Large intestine (tissue), 3 donors: ENCODE data around the gene MTA3. TPM values are rescaled to one million over a fixed set of nuclear protein-coding genes. Genes with fewer than 3 reads are reported as not detected.
A peak's percentile ranks its signal among the peaks of the same experiment; 100 is the strongest.

Experiments used
- DNase-seq, 2 donors: peaks; one replicate each; pipeline versions ENCODE4 v3.0.0 to v3.0.0-alpha.2; 2013
- H3K27ac ChIP-seq: one replicate; pipeline ENCODE4 v1.5.1; 2013; ENCODE audit warnings: low read length
- H3K27me3 ChIP-seq: 2 replicates; pipeline ENCODE4 v1.6.1; 2013; ENCODE audit warnings: low read length; ENCODE audit not compliant: control insufficient read depth, insufficient read depth
- H3K36me3 ChIP-seq: 2 replicates; pipeline ENCODE4 v1.6.1; 2013; ENCODE audit warnings: low read length; ENCODE audit not compliant: control insufficient read depth, insufficient read depth
- H3K4me1 ChIP-seq: one replicate; pipeline ENCODE4 v1.6.1; 2013; ENCODE audit warnings: low read length; ENCODE audit not compliant: control insufficient read depth, insufficient read depth
- H3K4me3 ChIP-seq: one replicate; pipeline ENCODE4 v1.5.1; 2013; ENCODE audit warnings: low read length
- H3K9me3 ChIP-seq: one replicate; pipeline ENCODE4 v1.6.1; 2013; ENCODE audit warnings: mild to moderate bottlenecking, low read depth, low read length, moderate library complexity; ENCODE audit not compliant: control insufficient read depth
- WGBS: methylation state at CpG from one replicate; pipeline ENCODE4 v1.1.5; 2013; ENCODE audit warnings: low lambda C conversion rate; ENCODE audit not compliant: insufficient coverage; 5-methylcytosine and 5-hydroxymethylcytosine counted together
- polyA plus RNA-seq: library from polyadenylated mRNA; unstranded; fragments of 120-200 nt; gene quantifications from one replicate; pipeline ENCODE4 v1.2.1, GENCODE V29; 2013

Gene MTA3
- polyA plus RNA-seq, 1 donor = 34.0 TPM

GRCh38 chr2:42653039-42653438, 84.6 kb downstream of the MTA3 start:
- no peaks in the 10 kb centered on the region for H3K4me1 ChIP-seq
- H3K4me3 ChIP-seq = no peak overlapping the region
- 87% methylated on average over 3 of the region's 5 CpGs for WGBS
- H3K27me3 ChIP-seq = no peaks in the 10 kb centered on the region
- H3K36me3 ChIP-seq = peaks cover 10% of the 10 kb centered on the region
- DNase-seq = no peak
- no peaks in the 10 kb centered on the region for H3K9me3 ChIP-seq
- no peak overlapping the region for H3K27ac ChIP-seq

GRCh38 chr2:42653908-42654445, 85.5 kb downstream of the MTA3 start:
- H3K4me1 ChIP-seq = no peaks in the 10 kb centered on the region
- no peaks in the 10 kb centered on the region for H3K9me3 ChIP-seq
- no CpG with 5 or more reads among the region's 2 CpGs for WGBS
- no peaks in the 10 kb centered on the region for H3K27me3 ChIP-seq
- peaks cover 9% of the 10 kb centered on the region for H3K36me3 ChIP-seq
- no peak overlapping the region for H3K27ac ChIP-seq
- no peak for DNase-seq
- no peak overlapping the region for H3K4me3 ChIP-seq

- H3K27me3 ChIP-seq = no peaks in the 10 kb centered on the region
- no peak overlapping the region for H3K4me3 ChIP-seq
- 62% methylated on average over 3 of the region's 8 CpGs for WGBS
- H3K4me1 ChIP-seq = no peaks in the 10 kb centered on the region
- DNase-seq = no peak
- no peak overlapping the region for H3K27ac ChIP-seq
- H3K36me3 ChIP-seq = peaks cover 18% of the 10 kb centered on the region
- no peaks in the 10 kb centered on the region for H3K9me3 ChIP-seq
Measured at GRCh38 chr2:42658306-42658705, 89.9 kb downstream of the MTA3 start.

- Histone ChIP-seq H3K27me3 (no peaks in the 10 kb centered on the region), H3K27ac (no peak overlapping the region), H3K4me3 (no peak overlapping the region), H3K36me3 (peaks cover 18% of the 10 kb centered on the region), H3K9me3 (no peaks in the 10 kb centered on the region), H3K4me1 (no peaks in the 10 kb centered on the region)
- WGBS = 17% methylated on average over 1 of the region's 4 CpGs
- DNase-seq = no peak
Measured at GRCh38 chr2:42659609-42660008, 91.2 kb downstream of the MTA3 start.

GRCh38 chr2:42663106-42663780, 94.8 kb downstream of the MTA3 start:
- H3K27me3 ChIP-seq = no peaks in the 10 kb centered on the region
- DNase-seq = peak; percentile 53 to 59
- no peak overlapping the region for H3K4me3 ChIP-seq
- H3K36me3 ChIP-seq = peaks cover 16% of the 10 kb centered on the region
- no peak overlapping the region for H3K27ac ChIP-seq
- no CpG with 5 or more reads among the region's 3 CpGs for WGBS
- no peaks in the 10 kb centered on the region for H3K4me1 ChIP-seq
- H3K9me3 ChIP-seq = no peaks in the 10 kb centered on the region

- H3K27me3 ChIP-seq = no peaks in the 10 kb centered on the region
- no peaks in the 10 kb centered on the region for H3K9me3 ChIP-seq
- peaks cover 13% of the 10 kb centered on the region for H3K36me3 ChIP-seq
- H3K4me1 ChIP-seq = no peaks in the 10 kb centered on the region
- no peak overlapping the region for H3K4me3 ChIP-seq
- WGBS = 50% methylated on average over 1 of the region's 3 CpGs
- DNase-seq = no peak
- no peak overlapping the region for H3K27ac ChIP-seq
Measured at GRCh38 chr2:42663828-42664227, 95.4 kb downstream of the MTA3 start.

GRCh38 chr2:42673989-42674579, 105.7 kb downstream of the MTA3 start:
- Histone ChIP-seq H3K4me3 (no peak overlapping the region), H3K9me3 (no peaks in the 10 kb centered on the region), H3K27me3 (no peaks in the 10 kb centered on the region), H3K4me1 (no peaks in the 10 kb centered on the region), H3K36me3 (peaks cover 3% of the 10 kb centered on the region), H3K27ac (no peak overlapping the region)
- WGBS = no CpG with 5 or more reads among the region's 1 CpG
- DNase-seq = no peak

- no peak overlapping the region for H3K27ac ChIP-seq
- no peaks in the 10 kb centered on the region for H3K27me3 ChIP-seq
- H3K4me1 ChIP-seq = no peaks in the 10 kb centered on the region
- no peak for DNase-seq
- 100% methylated on average over 2 of the region's 2 CpGs for WGBS
- H3K36me3 ChIP-seq = peaks cover 8% of the 10 kb centered on the region
- no peak overlapping the region for H3K4me3 ChIP-seq
- H3K9me3 ChIP-seq = no peaks in the 10 kb centered on the region
Measured at GRCh38 chr2:42675815-42676214, 107.4 kb downstream of the MTA3 start.

- WGBS = no CpG with 5 or more reads among the region's 5 CpGs
- DNase-seq = no peak
- Histone ChIP-seq H3K4me1 (no peaks in the 10 kb centered on the region), H3K36me3 (peaks cover 22% of the 10 kb centered on the region), H3K27me3 (no peaks in the 10 kb centered on the region), H3K9me3 (no peaks in the 10 kb centered on the region), H3K4me3 (no peak overlapping the region), H3K27ac (no peak overlapping the region)
Measured at GRCh38 chr2:42685303-42685702, 116.9 kb downstream of the MTA3 start.

- H3K27ac ChIP-seq = no peak overlapping the region
- WGBS = no CpG with 5 or more reads among the region's 2 CpGs
Measured at GRCh38 chr2:42693013-42693615, 124.7 kb downstream of the MTA3 start.

More at GRCh38 chr2:42693013-42693615, 124.7 kb downstream of the MTA3 start:
- Histone ChIP-seq H3K9me3 (no peaks in the 10 kb centered on the region), H3K27me3 (no peaks in the 10 kb centered on the region), H3K4me1 (no peaks in the 10 kb centered on the region), H3K4me3 (no peak overlapping the region), H3K36me3 (peaks cover 7% of the 10 kb centered on the region)
- DNase-seq = no peak
